ENCODE results near the gene KIF13A. TPM values are rescaled to one million over a fixed set of nuclear protein-coding genes. Genes with fewer than 3 reads are reported as not detected.

The KIF13A gene
- total RNA-seq, 2 experiments from 2014 or later = 0.91 to 1.4 TPM

- POLR2A ChIA-PET = no interaction called here
- Histone ChIP-seq H3K9me3 (ENCODE audit: control insufficient read depth in 1 of 2, insufficient read depth in 1 of 2, low read length in 2 of 2) (no peaks in the 10 kb centered on the region), H3K36me3 (ENCODE audit: insufficient read depth, low read length) (no peaks in the 10 kb centered on the region), H3K4me1 (ENCODE audit: insufficient read depth, low read length) (no peaks in the 10 kb centered on the region), H3K27me3 (ENCODE audit: control insufficient read depth in 1 of 2, insufficient read depth in 2 of 2, low read length in 2 of 2) (no peaks in the 10 kb centered on the region), H3K4me3 (ENCODE audit: low read length) (no peak overlapping the region), H3K27ac (ENCODE audit: low read depth in 1 of 2, low read length in 2 of 2) (no peak overlapping the region)
- TF ChIP-seq CTCF (IDR thresholded peaks at IDR 0.05) = no peak
- H3K27me3 Mint-ChIP-seq = peaks cover 26% of the 10 kb centered on the region
- no peak overlapping the region for H3K27ac Mint-ChIP-seq
- no peaks in the 10 kb centered on the region for H3K36me3 Mint-ChIP-seq (ENCODE audit: low read depth)
- ATAC-seq (ENCODE audit: poor library complexity) (no peak), DNase-seq (no peak)
- CTCF ChIA-PET = interaction anchor here (0.7 kb wide), 1 partner anchor 14 kb away, joined by 3 read pairs; no protein-coding TSS in a partner anchor
- intact Hi-C loops (cut with DNase I, micrococcal nuclease) = no loop called here
- H3K9me3 Mint-ChIP-seq = no peaks in the 10 kb centered on the region
- no peak overlapping the region for H3K4me3 Mint-ChIP-seq
- no peaks in the 10 kb centered on the region for H3K4me1 Mint-ChIP-seq (ENCODE audit: low read depth)
These were observed 14.3 kb downstream of the KIF13A start for GRCh38 chr6:17972978-17973622.

GRCh38 chr6:17972074-17972952, 15.1 kb downstream of the KIF13A start:
- no peaks in the 10 kb centered on the region for H3K27me3 ChIP-seq (ENCODE audit: control insufficient read depth in 1 of 2, insufficient read depth in 2 of 2, low read length in 2 of 2)
- H3K9me3 Mint-ChIP-seq = no peaks in the 10 kb centered on the region
- no peak overlapping the region for H3K27ac ChIP-seq (ENCODE audit: low read depth in 1 of 2, low read length in 2 of 2)
- no peaks in the 10 kb centered on the region for H3K4me1 Mint-ChIP-seq (ENCODE audit: low read depth)
- no peak overlapping the region for H3K4me3 ChIP-seq (ENCODE audit: low read length)
- no peak for ATAC-seq (ENCODE audit: poor library complexity)
- no peaks in the 10 kb centered on the region for H3K36me3 ChIP-seq (ENCODE audit: insufficient read depth, low read length)
- ChIA-PET POLR2A (no interaction called here), CTCF (no interaction called here)
- no peak overlapping the region for H3K4me3 Mint-ChIP-seq
- no peaks in the 10 kb centered on the region for H3K4me1 ChIP-seq (ENCODE audit: insufficient read depth, low read length)
- no peaks in the 10 kb centered on the region for H3K9me3 ChIP-seq (ENCODE audit: control insufficient read depth in 1 of 2, insufficient read depth in 1 of 2, low read length in 2 of 2)
- intact Hi-C loops (cut with DNase I, micrococcal nuclease) = no loop called here
- no peak overlapping the region for H3K27ac Mint-ChIP-seq
- no peaks in the 10 kb centered on the region for H3K36me3 Mint-ChIP-seq (ENCODE audit: low read depth)
- H3K27me3 Mint-ChIP-seq = peaks cover 26% of the 10 kb centered on the region
- TF ChIP-seq CTCF (IDR thresholded peaks at IDR 0.05) = no peak
- DNase-seq = no peak

- ChIA-PET POLR2A (no interaction called here), CTCF (no interaction called here)
- Histone ChIP-seq H3K27me3 (ENCODE audit: control insufficient read depth in 1 of 2, insufficient read depth in 2 of 2, low read length in 2 of 2) (no peaks in the 10 kb centered on the region), H3K36me3 (ENCODE audit: insufficient read depth, low read length) (no peaks in the 10 kb centered on the region), H3K9me3 (ENCODE audit: control insufficient read depth in 1 of 2, insufficient read depth in 1 of 2, low read length in 2 of 2) (no peaks in the 10 kb centered on the region), H3K4me1 (ENCODE audit: insufficient read depth, low read length) (no peaks in the 10 kb centered on the region), H3K4me3 (ENCODE audit: low read length) (no peak overlapping the region), H3K27ac (ENCODE audit: low read depth in 1 of 2, low read length in 2 of 2) (no peak overlapping the region)
- no peaks in the 10 kb centered on the region for H3K9me3 Mint-ChIP-seq
- no peaks in the 10 kb centered on the region for H3K4me1 Mint-ChIP-seq (ENCODE audit: low read depth)
- H3K27me3 Mint-ChIP-seq = peaks cover 26% of the 10 kb centered on the region
- no peak overlapping the region for H3K27ac Mint-ChIP-seq
- ATAC-seq (ENCODE audit: poor library complexity) (no peak), DNase-seq (no peak)
- no peak for TF ChIP-seq CTCF (IDR thresholded peaks at IDR 0.05)
- H3K4me3 Mint-ChIP-seq = no peak overlapping the region
- intact Hi-C loops (cut with DNase I, micrococcal nuclease) = no loop called here
- H3K36me3 Mint-ChIP-seq (ENCODE audit: low read depth) = no peaks in the 10 kb centered on the region
These were observed 16.0 kb downstream of the KIF13A start for GRCh38 chr6:17971128-17972073.

All from CD4-positive, alpha-beta T cell (primary cell).